Stimulated activated CD8-positive, alpha-beta memory T cell treated with anti-CD3 and anti-CD28 coated beads, Interleukin-2, amount 100 ng/mL, for 1 hour (primary cell): ENCODE data around the gene DGKD.

ENCODE experiments used
- DNase-seq, 2 donors: peaks; one replicate each; pipeline ENCODE4 v3.0.0-alpha.2; 2020; ENCODE audit warnings: low read depth in 2 of 2

The DGKD gene

DNA sequence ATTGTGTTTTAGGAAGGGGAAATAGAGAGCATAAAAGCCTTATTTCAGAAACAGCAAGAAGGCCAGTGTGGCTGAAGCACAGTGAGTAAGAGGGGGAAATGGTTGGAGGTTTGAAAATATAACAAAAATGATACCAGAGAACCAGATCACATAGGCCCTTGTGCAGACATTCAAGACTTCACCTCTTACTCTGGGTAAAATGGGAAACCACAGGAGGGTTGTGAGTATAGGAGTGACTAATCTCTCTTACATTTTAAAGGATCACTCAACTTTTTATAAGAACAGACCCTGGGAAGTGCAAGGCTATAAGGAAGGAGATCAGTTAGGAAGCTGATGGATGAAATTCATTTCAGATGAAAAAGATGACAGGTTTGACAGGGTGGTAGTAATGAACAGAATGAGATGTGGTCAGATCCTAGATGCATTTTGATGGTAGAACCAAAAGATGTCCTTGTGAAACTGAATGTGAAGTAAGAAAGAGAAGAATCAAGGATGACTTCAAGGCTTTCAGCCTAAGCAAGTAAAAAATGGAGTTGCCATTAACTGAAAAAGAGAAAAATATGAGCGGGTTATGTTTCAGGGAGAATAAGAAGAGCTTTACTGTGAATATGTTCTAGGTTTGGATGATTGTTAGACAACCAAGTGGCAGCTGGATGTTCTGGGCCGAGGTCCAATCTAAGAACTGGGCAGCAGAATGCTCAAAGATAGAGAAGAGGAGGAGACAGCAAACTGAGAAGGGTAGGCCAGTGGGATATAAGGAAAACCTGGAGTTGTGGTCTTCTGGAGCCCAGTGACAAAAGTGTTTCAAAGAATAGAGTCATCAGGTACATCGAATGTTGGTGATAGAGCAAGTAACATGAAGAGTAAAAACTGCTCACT, 147.1 kb downstream of the DGKD start:
- no peak for DNase-seq

DNA sequence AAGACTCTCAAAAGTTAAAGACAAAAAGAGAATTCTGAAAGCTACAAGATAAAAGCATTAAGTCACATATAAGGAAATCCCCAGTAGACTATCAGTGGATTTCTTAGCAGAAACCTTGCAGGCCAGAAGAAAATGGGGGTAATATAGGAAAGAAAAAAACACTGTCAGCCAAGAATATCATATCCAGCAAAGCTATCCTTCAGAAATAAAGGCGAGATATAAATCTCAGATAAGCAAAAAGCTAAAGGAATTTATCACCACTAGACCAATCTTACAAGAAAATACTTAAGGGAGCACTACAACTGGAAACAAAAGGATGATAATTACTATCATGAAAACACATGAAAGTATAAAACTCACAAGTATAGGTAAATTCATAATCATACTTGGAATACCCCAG, 149.2 kb downstream of the DGKD start:
- no peak for DNase-seq

DNA sequence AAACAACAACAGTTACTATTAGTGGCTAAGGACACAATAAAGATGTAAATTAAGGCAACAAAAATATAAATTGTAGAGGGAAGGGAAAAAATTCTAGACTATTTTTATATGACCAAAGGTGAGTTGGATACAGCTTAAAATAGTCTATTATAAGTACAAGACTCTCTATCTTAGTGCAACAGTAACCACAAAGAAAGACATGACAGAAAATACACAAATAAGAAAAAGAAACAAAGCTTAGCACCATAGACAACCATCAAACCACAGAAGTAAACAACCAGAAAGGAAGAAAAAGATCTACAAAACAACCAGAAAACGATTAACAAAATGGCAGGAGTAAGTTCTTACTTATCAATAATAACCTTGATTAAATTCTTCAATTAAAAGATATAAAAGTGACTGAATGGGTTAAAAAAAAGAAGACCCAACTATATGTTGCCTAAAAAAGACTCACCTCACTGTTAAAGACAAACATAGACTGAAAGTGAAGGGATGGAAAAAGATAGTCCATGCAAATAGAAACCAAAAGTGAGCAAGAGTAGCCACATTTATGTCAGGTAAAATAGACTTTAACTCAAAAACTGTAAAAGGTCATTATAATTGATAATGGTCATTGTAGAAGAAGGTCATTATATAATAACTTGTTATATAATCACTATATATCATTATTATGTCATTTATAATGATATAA, 149.8 kb downstream of the DGKD start:
- DNase-seq: no peak

DNA sequence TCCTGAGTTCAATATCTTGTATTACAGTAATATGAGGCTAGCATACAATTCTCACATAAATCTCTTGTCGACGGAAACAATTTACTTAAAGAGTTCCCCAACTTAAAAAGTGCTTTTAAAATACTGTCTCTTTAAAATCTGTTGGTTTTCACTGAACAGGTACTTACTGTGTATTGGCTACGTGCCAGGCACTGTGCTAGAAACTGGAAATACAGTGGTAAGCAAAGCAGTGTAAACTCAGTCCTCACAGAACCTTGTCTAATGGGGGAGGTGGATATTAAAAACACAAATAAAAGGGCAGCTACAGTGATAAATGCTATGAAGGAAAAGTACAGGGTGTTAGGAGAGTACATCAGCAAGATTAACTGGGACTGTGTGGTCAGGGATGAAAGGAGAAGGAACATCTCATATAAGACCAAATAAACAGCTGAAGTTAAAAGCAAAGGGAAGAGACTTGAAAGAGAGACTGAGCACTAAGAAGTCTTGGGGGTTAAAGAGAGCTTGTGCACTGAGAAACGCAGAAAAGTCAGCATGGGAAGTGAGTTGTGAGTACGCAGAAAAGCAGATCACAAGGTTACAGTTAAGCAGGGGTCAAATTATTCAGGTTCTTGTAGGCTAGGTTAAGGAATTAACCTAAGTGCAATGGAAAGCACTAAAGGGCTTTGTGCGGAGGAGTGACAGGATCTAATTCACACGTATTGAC, 159.8 kb downstream of the DGKD start:
- no peak for DNase-seq

DNA sequence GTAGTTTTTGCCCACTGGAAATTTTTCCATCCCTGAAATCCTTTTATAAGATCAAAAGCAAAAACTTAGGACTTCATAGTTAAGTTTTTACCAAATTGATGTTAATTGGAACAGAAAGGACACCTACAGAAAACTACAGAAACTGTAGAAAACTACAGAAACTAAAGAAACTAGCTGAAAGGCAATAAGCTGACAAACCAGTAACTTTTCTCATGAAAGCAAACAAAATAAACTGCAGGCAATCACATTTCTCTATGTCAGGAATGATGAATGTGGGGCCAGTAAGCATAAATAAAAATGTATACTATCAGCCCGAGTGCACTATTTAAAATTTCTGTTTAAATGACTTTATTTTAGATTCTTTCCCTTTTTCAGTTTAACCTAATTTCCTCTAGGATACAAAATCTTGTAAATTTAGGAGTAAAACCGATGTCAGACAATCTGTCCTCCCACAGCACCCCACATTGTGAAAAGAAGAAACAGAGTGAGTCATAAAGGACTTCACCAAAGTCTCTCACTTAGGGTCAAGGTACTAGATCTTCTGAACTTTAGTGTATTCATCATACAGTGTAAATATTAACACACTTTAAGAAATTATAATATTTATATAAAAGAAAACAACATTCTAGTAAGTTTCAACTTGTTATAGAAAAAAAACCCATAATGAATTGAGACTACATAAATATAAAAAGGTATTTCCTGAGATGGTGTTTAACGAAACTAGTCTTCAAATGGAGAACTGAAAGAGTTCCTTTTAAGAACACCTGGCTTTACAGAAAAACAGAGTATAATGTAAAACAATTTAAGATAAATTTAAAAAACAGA, 165.7 kb downstream of the DGKD start:
- DNase-seq: no peak
